Activated naive CD4-positive, alpha-beta T cell treated with anti-CD3 and anti-CD28 coated beads for 36 hours (primary cell): Measurements from ENCODE around the gene MOXD1. TPM values are rescaled to one million over a fixed set of nuclear protein-coding genes. Genes with fewer than 3 reads are reported as not detected.

Source experiments
- CTCF ChIA-PET: fragments of 350-600 bp; sonication (Branson Sonifier 250); formaldehyde crosslinking; loops from one replicate; lab custom pipeline; 2021; ENCODE audit warnings: antibody characterized with exemption; lab: Charles Lee
- DNase-seq: peaks from one replicate; pipeline ENCODE4 v3.0.0-alpha.2; 2020
- H3K27ac Mint-ChIP-seq: one replicate; pipeline ENCODE4 v1.8.0; 2021; ENCODE audit warnings: mild to moderate bottlenecking, mixed read lengths
- H3K27me3 Mint-ChIP-seq: one replicate; pipeline ENCODE4 v1.8.0; 2021; ENCODE audit warnings: low read depth, mixed read lengths
- H3K36me3 Mint-ChIP-seq: one replicate; pipeline ENCODE4 v1.8.0; 2021; ENCODE audit warnings: low read depth, mixed read lengths
- H3K4me1 Mint-ChIP-seq: one replicate; pipeline ENCODE4 v1.8.0; 2021; ENCODE audit warnings: low read depth, mixed read lengths
- H3K4me3 Mint-ChIP-seq: one replicate; pipeline ENCODE4 v1.8.0; 2021; ENCODE audit warnings: mild to moderate bottlenecking, moderate library complexity, mixed read lengths
- H3K9me3 Mint-ChIP-seq: one replicate; pipeline ENCODE4 v1.8.0; 2021; ENCODE audit warnings: mixed read lengths
- intact Hi-C: fragments of 100-400 bp; cut with micrococcal nuclease; formaldehyde crosslinking; loops from one replicate; pipeline ENCODE4 v1.15.1; 2023
- total RNA-seq, 2 experiments: library from RNA; stranded (reverse); gene quantifications; one replicate each; pipeline ENCODE4 v1.2.3, GENCODE V29; 2021

Gene MOXD1
- total RNA-seq, 2 experiments from 2014 or later, result not detected

DNA sequence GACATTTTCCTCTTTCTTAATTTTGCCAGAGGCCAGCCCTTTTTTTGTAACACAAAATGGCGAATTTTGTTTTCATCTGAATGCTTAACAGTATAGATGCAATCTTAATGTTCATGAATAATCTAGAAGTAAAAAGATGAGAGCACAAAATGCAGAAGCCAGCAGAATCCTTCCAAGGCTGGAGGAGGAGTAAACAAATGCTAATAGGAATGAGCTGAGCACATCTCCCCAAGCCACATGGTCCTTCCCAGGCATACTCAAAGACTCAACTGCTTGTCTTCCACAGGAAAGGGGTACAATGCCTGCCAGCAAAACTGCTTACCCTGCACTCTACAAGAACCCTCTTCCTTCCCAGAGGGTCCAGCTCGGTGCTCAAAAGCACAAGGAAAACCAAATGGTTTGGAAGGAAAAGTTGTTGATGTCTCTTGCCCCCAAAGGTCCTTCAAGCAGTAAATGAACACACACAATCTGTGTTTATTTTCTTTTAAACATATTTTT lies 155.1 kb downstream of the MOXD1 start:
- H3K9me3 Mint-ChIP-seq, result no peaks in the 10 kb centered on the region
- intact Hi-C loops, result loop anchor here (10.0 kb wide), 1 partner anchor 221 kb away; no protein-coding TSS in a partner anchor
- no peak for DNase-seq
- CTCF ChIA-PET, result no interaction called here
- peaks cover 13% of the 10 kb centered on the region for H3K27me3 Mint-ChIP-seq
- no peak overlapping the region for H3K4me3 Mint-ChIP-seq
- H3K4me1 Mint-ChIP-seq, result no peaks in the 10 kb centered on the region
- H3K36me3 Mint-ChIP-seq, result no peaks in the 10 kb centered on the region
- no peak overlapping the region for H3K27ac Mint-ChIP-seq

Other genes starting within 250 kb of the MOXD1 start
- gene STX7, start 111.6 kb upstream of the MOXD1 start, total RNA-seq, result 10 to 100 TPM; 11.3 to 11.7 TPM
- gene TAAR9, start 136.8 kb upstream of the MOXD1 start, total RNA-seq, result not detected
- gene TAAR8, start 151.2 kb upstream of the MOXD1 start, total RNA-seq, result not detected
- not detected for gene TAAR6, start 168.8 kb upstream of the MOXD1 start, total RNA-seq
- not detected for gene TAAR5, start 188.3 kb upstream of the MOXD1 start, total RNA-seq
- gene TAAR2, start 222.8 kb upstream of the MOXD1 start, total RNA-seq, result not detected